HCT116 (cell line): ENCODE results near the gene VCAN. TPM values are rescaled to one million over a fixed set of nuclear protein-coding genes. Genes with fewer than 3 reads are reported as not detected.
A peak's percentile ranks its signal among the peaks of the same experiment; 100 is the strongest.

ENCODE experiments used
- ATAC-seq: fragments of 200-7000 bp; cut with Tn5 transposase; 2 replicates; pipeline ENCODE4 v1.9.1; 2020; ENCODE audit warnings: mild to moderate bottlenecking, moderate library complexity
- BruUV-seq: library from RNA; stranded (reverse); fragments of 400-500 nt; replicated peaks from 2 replicates; lab custom pipeline; 2021; lab: Mats Ljungman, UMichigan
- CTCF ChIA-PET: fragments of 300-600 bp; sonication (Branson Sonifier 250); formaldehyde crosslinking; loops from one replicate; lab custom pipeline; 2021; ENCODE audit warnings: antibody characterized with exemption; lab: Charles Lee
- POLR2A ChIA-PET: fragments of 300-600, 350-600 bp; sonication (Branson Sonifier 250); formaldehyde crosslinking; loops from one replicate; lab custom pipeline; 2021; ENCODE audit warnings: antibody characterized with exemption; lab: Charles Lee
- RAD21 ChIA-PET, 2 experiments: fragments of 300-600 bp; sonication (Branson Sonifier 250); formaldehyde crosslinking; loops; one replicate each; lab custom pipeline; 2023; ENCODE audit warnings: low total read pairs in 2 of 2; ENCODE audit not compliant: uncharacterized antibody in 2 of 2, unreplicated experiment in 2 of 2, low non-redundant PET in 1 of 2; lab: Charles Lee
- DNase-seq: peaks from one replicate; pipeline ENCODE4 v3.0.0-alpha.2; 2010; ENCODE audit warnings: low read depth, low spot score
- H2AFZ ChIP-seq: fragments of 200-600 bp; shearing (Covaris generic), sonication (generic); 2 replicates; pipeline ENCODE4 v1.6.1; 2017; ENCODE audit warnings: low read depth, mixed run types, mixed read lengths, antibody characterized with exemption, low read length; ENCODE audit not compliant: poor library complexity, severe bottlenecking
- H3K27ac ChIP-seq: 2 replicates; pipeline ENCODE4 v1.5.1; 2012; ENCODE audit warnings: low read depth, low read length
- H3K27me3 ChIP-seq: fragments of 200-600 bp; sonication (generic); 2 replicates; pipeline ENCODE4 v1.6.1; 2016; ENCODE audit warnings: mixed run types, low read length, mixed read lengths; ENCODE audit not compliant: insufficient read depth
- H3K36me3 ChIP-seq, 2 experiments: fragments of 200-500 bp in 1 of 2; fragments of 200-600 bp in 1 of 2; sonication (Bioruptor generic) in 1 of 2; sonication (generic) in 1 of 2; 2 replicates each; pipeline versions ENCODE4 v1.5.1 to v1.6.1; 2014 to 2016; ENCODE audit warnings: low read length in 2 of 2, inconsistent platforms in 1 of 2, mixed read lengths in 1 of 2, mixed run types in 1 of 2; ENCODE audit not compliant: insufficient read depth in 2 of 2, control insufficient read depth in 1 of 2
- H3K4me1 ChIP-seq, 2 experiments: fragments of 200-600 bp in 1 of 2; sonication (generic) in 1 of 2; 2 replicates each; pipeline versions ENCODE4 v1.5.1 to v1.6.1; 2012 to 2017; ENCODE audit warnings: low read length in 2 of 2, inconsistent platforms in 1 of 2, mild to moderate bottlenecking in 1 of 2, mixed read lengths in 1 of 2, mixed run types in 1 of 2, moderate library complexity in 1 of 2; ENCODE audit not compliant: insufficient read depth in 2 of 2, control insufficient read depth in 1 of 2
- H3K4me2 ChIP-seq: fragments of 200-600 bp; sonication (generic); 2 replicates; pipeline ENCODE4 v1.6.1; 2017; ENCODE audit warnings: mixed run types, low read length, mixed read lengths
- H3K4me3 ChIP-seq, 2 experiments: fragments of 200-600 bp in 1 of 2; sonication (generic) in 1 of 2; replicated peaks in 1 of 2; 2 replicates each; pipeline ENCODE4 v1.5.1; 2011 to 2016; ENCODE audit warnings: low read length in 2 of 2, control low read depth in 1 of 2, low read depth in 1 of 2, mild to moderate bottlenecking in 1 of 2, mixed read lengths in 1 of 2, mixed run types in 1 of 2
- H3K79me2 ChIP-seq: fragments of 200-600 bp; sonication (generic); 2 replicates; pipeline ENCODE4 v1.6.1; 2017; ENCODE audit warnings: mild to moderate bottlenecking, mixed run types, low read length, moderate library complexity, mixed read lengths; ENCODE audit not compliant: insufficient read depth
- H3K9ac ChIP-seq: fragments of 200-600 bp; sonication (generic); 2 replicates; pipeline ENCODE4 v1.6.1; 2016; ENCODE audit warnings: low read length, mixed read lengths
- H3K9me2 ChIP-seq: fragments of 200-600 bp; sonication (generic), shearing (Covaris generic); 2 replicates; pipeline ENCODE4 v1.6.1; 2017; ENCODE audit warnings: mixed run types, mild to moderate bottlenecking, moderate library complexity; ENCODE audit not compliant: insufficient read depth
- H3K9me3 ChIP-seq, 2 experiments: fragments of 200-500 bp in 1 of 2; fragments of 200-600 bp in 1 of 2; sonication (Bioruptor generic) in 1 of 2; sonication (generic) in 1 of 2; 2 replicates each; pipeline ENCODE4 v1.6.1; 2014 to 2017; ENCODE audit warnings: low read length in 2 of 2, mixed read lengths in 2 of 2, inconsistent platforms in 1 of 2, low read depth in 1 of 2, mild to moderate bottlenecking in 1 of 2, mixed run types in 1 of 2, moderate library complexity in 1 of 2; ENCODE audit not compliant: control insufficient read depth in 1 of 2, insufficient read depth in 1 of 2
- H4K20me1 ChIP-seq: fragments of 200-600 bp; sonication (generic), shearing (Covaris generic); 2 replicates; pipeline ENCODE4 v1.6.1; 2017; ENCODE audit warnings: mixed run types, mild to moderate bottlenecking, moderate library complexity; ENCODE audit not compliant: insufficient read depth
- CBX3 ChIP-seq: IDR thresholded peaks from 2 replicates; pipeline ENCODE4 v1.6.1; 2012; ENCODE audit warnings: low read depth
- CEBPB ChIP-seq: IDR thresholded peaks from 2 replicates; pipeline ENCODE4 v1.6.1; 2012; ENCODE audit warnings: low read depth
- EZH2 ChIP-seq: fragments of 200-600 bp; sonication (generic); IDR thresholded peaks from 2 replicates; pipeline ENCODE4 v1.6.1; 2017; ENCODE audit warnings: antibody characterized with exemption, mixed run types
- EZH2phosphoT487 ChIP-seq: fragments of 200-600 bp; IDR thresholded peaks from 2 replicates; pipeline ENCODE4 v1.6.1; 2018; ENCODE audit warnings: antibody characterized with exemption, borderline replicate concordance
- JUND ChIP-seq: IDR thresholded peaks from 2 replicates; pipeline ENCODE4 v1.6.1; 2012
- POLR2A ChIP-seq: IDR thresholded peaks from 2 replicates; pipeline ENCODE4 v1.7.0; 2011; ENCODE audit warnings: borderline replicate concordance; ENCODE audit not compliant: insufficient read depth, insufficient read length; ENCODE audit errors: extremely low read depth
- POLR2AphosphoS5 ChIP-seq: IDR thresholded peaks from 2 replicates; pipeline ENCODE4 v1.6.1; 2011; ENCODE audit warnings: mild to moderate bottlenecking, low read depth, low read length, moderate library complexity
- SP1 ChIP-seq: IDR thresholded peaks from 2 replicates; pipeline ENCODE4 v1.6.1; 2012; ENCODE audit warnings: low read depth
- TCF7L2 ChIP-seq: IDR thresholded peaks from 2 replicates; pipeline ENCODE4 v1.7.0; 2011; ENCODE audit warnings: borderline replicate concordance, inconsistent platforms; ENCODE audit not compliant: insufficient read depth, insufficient read length; ENCODE audit errors: extremely low read depth
- YY1 ChIP-seq: IDR thresholded peaks from 2 replicates; pipeline ENCODE4 v1.6.1; 2011; ENCODE audit warnings: low read length, low read depth, moderate library complexity, mild to moderate bottlenecking; ENCODE audit not compliant: insufficient replicate concordance; ENCODE audit errors: extremely low read depth
- ZFX ChIP-seq: fragments of 450-650 bp; IDR thresholded peaks from 2 replicates; pipeline ENCODE4 v1.6.1; 2017
- intact Hi-C: fragments of 100-400 bp; cut with micrococcal nuclease; formaldehyde crosslinking; loops from 2 replicates; pipeline ENCODE4 v1.10.0; 2022
- total RNA-seq: library from RNA; stranded (reverse); gene quantifications from one replicate; pipeline ENCODE4 v1.2.1, GENCODE V29; 2021; ENCODE audit not compliant: unreplicated experiment

The VCAN gene
- total RNA-seq, 1 experiment from 2014 or later = 49.9 TPM

GRCh38 chr5:83472213-83472507 lies 616 bp downstream of the VCAN start:
- ChIA-PET POLR2A (no interaction called here), RAD21 (interaction anchor here in 1 of 2 experiments (0.7 kb wide), 1 partner anchor 710 kb away, joined by 7 read pairs; no protein-coding TSS in a partner anchor), CTCF (no interaction called here)
- Histone ChIP-seq H3K4me2 (peak overlapping the region; percentile 80), H2AFZ (no peak overlapping the region), H3K27me3 (no peaks in the 10 kb centered on the region), H3K79me2 (peaks cover 17% of the 10 kb centered on the region), H4K20me1 (no peaks in the 10 kb centered on the region), H3K4me3 (peak overlapping the region; percentile 55 to 62), H3K9me2 (no peaks in the 10 kb centered on the region), H3K9me3 (no peaks in the 10 kb centered on the region), H3K4me1 (peaks cover 13 to 37% of the 10 kb centered on the region in 2 experiments), H3K27ac (peak overlapping the region; percentile 40; the same call in 1 of the 2 replicates), H3K9ac (peak overlapping the region; percentile 61), H3K36me3 (no peaks in the 10 kb centered on the region)
- TF ChIP-seq POLR2AphosphoS5 = no peak
- no peak for TF ChIP-seq EZH2
- no peak for TF ChIP-seq CEBPB
- TF ChIP-seq EZH2phosphoT487 = no peak
- no peak for TF ChIP-seq SP1
- no peak for TF ChIP-seq POLR2A
- no peak for TF ChIP-seq TCF7L2
- intact Hi-C loops = loop anchor here (2.0 to 5.0 kb wide), 3 partner anchors 90 to 1119 kb away; partner anchors contain the start of genes TMEM167A and XRCC4
- no peak for DNase-seq
- no peak for ATAC-seq
- no TSS peak for BruUV-seq

GRCh38 chr5:83472508-83473345 lies 1.2 kb downstream of the VCAN start:
- Histone ChIP-seq H3K9ac (peak overlapping the region; percentile 61), H3K79me2 (peaks cover 17% of the 10 kb centered on the region), H3K36me3 (no peaks in the 10 kb centered on the region), H3K4me2 (peak overlapping the region; percentile 80), H4K20me1 (no peaks in the 10 kb centered on the region), H3K9me3 (no peaks in the 10 kb centered on the region), H3K27ac (peak overlapping the region; percentile 40), H2AFZ (no peak overlapping the region), H3K4me1 (peaks cover 13 to 37% of the 10 kb centered on the region in 2 experiments), H3K4me3 (peak overlapping the region; percentile 55 to 62), H3K27me3 (no peaks in the 10 kb centered on the region), H3K9me2 (no peaks in the 10 kb centered on the region)
- intact Hi-C loops = loop anchor here (1.0 to 5.0 kb wide), 4 partner anchors 90 to 1120 kb away; partner anchors contain the start of genes TMEM167A and XRCC4
- ChIA-PET POLR2A (interaction anchor here (1.1 kb wide), 1 partner anchor 504 kb away, joined by 4 read pairs; no protein-coding TSS in a partner anchor), RAD21 (interaction anchor here in 1 of 2 experiments (0.6 to 1.0 kb wide), 2 partner anchors 190 to 1115 kb away, joined by 3 read pairs; no protein-coding TSS in a partner anchor), CTCF (interaction anchor here (0.6 to 1.0 kb wide), 3 partner anchors 508 to 1107 kb away, joined by 3 to 7 read pairs (median 3); no protein-coding TSS in a partner anchor)
- no peak for DNase-seq
- TF ChIP-seq JUND = no peak
- TF ChIP-seq ZFX = no peak
- no peak for TF ChIP-seq CBX3
- TF ChIP-seq YY1 = no peak
- peak; percentile 4 for TF ChIP-seq POLR2A
- no TSS peak for BruUV-seq
- peak; percentile 32 for ATAC-seq
